Panc1 (cell line): ENCODE measurements around the gene ADAMTSL3. TPM values are rescaled to one million over a fixed set of nuclear protein-coding genes. Genes with fewer than 3 reads are reported as not detected.

Experiments
- ATAC-seq: fragments of 200-7000 bp; cut with Tn5 transposase; 2 replicates; pipeline ENCODE4 v1.9.1; 2020; ENCODE audit warnings: mild to moderate bottlenecking, moderate library complexity
- BruUV-seq: library from RNA; stranded (reverse); fragments of 400-500 nt; replicated peaks from 2 replicates; lab custom pipeline; 2021; lab: Mats Ljungman, UMichigan
- CTCF ChIA-PET: fragments of 300-600 bp; sonication (Branson Sonifier 250); formaldehyde crosslinking; loops from one replicate; lab custom pipeline; 2022; ENCODE audit warnings: antibody characterized with exemption; lab: Charles Lee
- POLR2A ChIA-PET: fragments of 300-600 bp; sonication (Branson Sonifier 250); formaldehyde crosslinking; loops from one replicate; lab custom pipeline; 2022; ENCODE audit warnings: antibody characterized with exemption; lab: Charles Lee
- DNase-seq: peaks from one replicate; pipeline ENCODE4 v3.0.0-alpha.2; 2010; ENCODE audit warnings: low read depth, low spot score
- H3K27ac ChIP-seq: 2 replicates; pipeline ENCODE4 v1.5.1; 2011; ENCODE audit warnings: mild to moderate bottlenecking, low read length, inconsistent platforms
- H3K27me3 ChIP-seq: fragments of 200-500 bp; sonication (Bioruptor generic); 2 replicates; pipeline ENCODE4 v1.6.0; 2014; ENCODE audit warnings: low read length, inconsistent platforms; ENCODE audit not compliant: control insufficient read depth, insufficient read depth
- H3K36me3 ChIP-seq: fragments of 200-500 bp; sonication (Bioruptor generic); 2 replicates; pipeline ENCODE4 v1.5.1; 2014; ENCODE audit warnings: inconsistent platforms, mild to moderate bottlenecking, low read length, moderate library complexity; ENCODE audit not compliant: control insufficient read depth, insufficient read depth
- H3K4me1 ChIP-seq: 2 replicates; pipeline ENCODE4 v1.5.1; 2011; ENCODE audit warnings: inconsistent platforms, mild to moderate bottlenecking, low read length, moderate library complexity; ENCODE audit not compliant: control insufficient read depth, insufficient read depth
- H3K4me3 ChIP-seq, 2 experiments: 2 replicates each; pipeline ENCODE4 v1.5.1; 2011 to 2012; ENCODE audit warnings: low read depth in 2 of 2, low read length in 2 of 2, mild to moderate bottlenecking in 2 of 2, inconsistent platforms in 1 of 2, moderate library complexity in 1 of 2
- H3K9me3 ChIP-seq: fragments of 200-500 bp; sonication (Bioruptor generic); 2 replicates; pipeline ENCODE4 v1.5.1; 2014; ENCODE audit warnings: low read depth, mild to moderate bottlenecking, inconsistent platforms, low read length, moderate library complexity; ENCODE audit not compliant: control insufficient read depth, insufficient read depth
- POLR2AphosphoS5 ChIP-seq: IDR thresholded peaks from 2 replicates; pipeline ENCODE4 v1.6.1; 2012; ENCODE audit warnings: mild to moderate bottlenecking, low read depth, low read length, moderate library complexity
- SIN3A ChIP-seq: IDR thresholded peaks from 2 replicates; pipeline ENCODE4 v1.6.1; 2012; ENCODE audit warnings: low read depth, mild to moderate bottlenecking, low read length, moderate library complexity, borderline replicate concordance; ENCODE audit not compliant: insufficient read depth
- TCF7L2 ChIP-seq: IDR thresholded peaks from 2 replicates; pipeline ENCODE4 v1.6.1; 2011; ENCODE audit warnings: mild to moderate bottlenecking, low read depth, low read length, inconsistent platforms
- in situ Hi-C: cut with HindIII; loops from 2 replicates; pipeline ENCODE4 v1.10.0; 2016; ENCODE audit warnings: low sequenced_read_pairs, low pct_unique_long_range_greater_than_20kb
- intact Hi-C: fragments of 100-400 bp; cut with micrococcal nuclease; formaldehyde crosslinking; loops from one replicate; pipeline ENCODE4 v1.10.0; 2022; ENCODE audit not compliant: unreplicated experiment
- total RNA-seq: library from RNA; stranded (reverse); gene quantifications from one replicate; pipeline ENCODE4 v1.2.1, GENCODE V29; 2021; ENCODE audit not compliant: unreplicated experiment
- TF ChIP-seq, protein P1 (sequence below), 2 experiments: IDR thresholded peaks; 2 replicates each; pipeline ENCODE4 v1.6.1; 2011 to 2012; ENCODE audit warnings: low read depth in 2 of 2, control low read depth in 1 of 2, low read length in 1 of 2, mild to moderate bottlenecking in 1 of 2, moderate library complexity in 1 of 2; ENCODE audit not compliant: insufficient read depth in 1 of 2
- TF ChIP-seq, protein P2 (sequence below): fragments of 450-650 bp; IDR thresholded peaks from 2 replicates; pipeline ENCODE4 v1.5.1; 2017; ENCODE audit warnings: mild to moderate bottlenecking

The ADAMTSL3 gene
- total RNA-seq, 1 experiment from 2014 or later = not detected

DNA sequence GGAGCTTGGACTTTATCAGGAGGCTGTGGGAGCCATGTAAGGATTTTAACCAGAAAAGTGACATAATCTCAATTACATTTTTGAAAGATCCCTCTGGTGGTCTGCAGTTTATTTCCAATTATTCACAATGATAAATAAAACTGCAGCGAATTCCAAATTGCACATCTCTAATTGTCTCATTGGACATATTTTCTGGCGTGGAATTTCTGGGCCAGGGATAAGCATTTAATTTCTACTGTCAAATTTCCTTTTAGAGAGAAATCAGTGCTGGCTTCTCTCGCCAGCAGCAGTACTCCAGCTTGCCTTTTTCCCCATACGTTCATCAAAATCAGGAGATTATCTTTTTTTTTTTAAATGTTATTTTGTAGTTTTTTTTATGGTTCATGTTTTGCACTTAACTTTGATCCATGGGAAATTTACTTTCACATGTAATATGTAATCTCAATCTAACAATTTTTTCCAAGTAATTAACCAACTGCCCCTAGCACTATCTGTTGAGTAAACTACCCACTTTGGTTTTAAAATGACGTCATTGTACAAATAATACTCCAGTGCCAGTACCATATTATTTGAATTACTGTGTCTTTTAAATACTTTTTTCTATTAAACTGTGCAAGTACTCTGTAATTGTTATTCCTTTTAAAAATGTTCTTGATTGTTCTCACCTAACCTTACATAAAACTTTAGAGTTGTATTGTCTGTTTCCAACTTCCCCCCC lies 251.8 kb downstream of the ADAMTSL3 start:
- H3K9me3 ChIP-seq = no peaks in the 10 kb centered on the region

DNA sequence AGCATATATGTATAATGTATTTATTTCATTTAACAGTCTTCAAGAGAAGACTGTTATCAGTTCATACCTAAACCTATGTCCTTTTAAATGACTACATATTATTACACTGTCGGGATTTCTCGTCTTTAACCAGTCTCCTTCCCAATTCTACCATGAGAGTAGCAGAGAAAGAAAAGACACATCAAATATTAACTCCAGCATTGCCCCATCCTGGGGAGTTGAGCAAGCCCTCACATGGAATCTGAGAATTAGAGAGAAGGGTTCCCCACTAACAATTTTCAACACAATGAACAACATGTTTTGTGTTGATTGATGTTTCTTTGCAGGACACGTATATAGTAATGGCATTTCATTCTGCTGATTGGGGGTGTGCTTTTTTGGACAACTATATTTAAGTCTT lies 257.4 kb downstream of the ADAMTSL3 start:
- H3K4me3 ChIP-seq = no peak overlapping the region
- in situ Hi-C loops = no loop called here
- TF ChIP-seq TCF7L2 = no peak
- TF ChIP-seq, protein P1, sequence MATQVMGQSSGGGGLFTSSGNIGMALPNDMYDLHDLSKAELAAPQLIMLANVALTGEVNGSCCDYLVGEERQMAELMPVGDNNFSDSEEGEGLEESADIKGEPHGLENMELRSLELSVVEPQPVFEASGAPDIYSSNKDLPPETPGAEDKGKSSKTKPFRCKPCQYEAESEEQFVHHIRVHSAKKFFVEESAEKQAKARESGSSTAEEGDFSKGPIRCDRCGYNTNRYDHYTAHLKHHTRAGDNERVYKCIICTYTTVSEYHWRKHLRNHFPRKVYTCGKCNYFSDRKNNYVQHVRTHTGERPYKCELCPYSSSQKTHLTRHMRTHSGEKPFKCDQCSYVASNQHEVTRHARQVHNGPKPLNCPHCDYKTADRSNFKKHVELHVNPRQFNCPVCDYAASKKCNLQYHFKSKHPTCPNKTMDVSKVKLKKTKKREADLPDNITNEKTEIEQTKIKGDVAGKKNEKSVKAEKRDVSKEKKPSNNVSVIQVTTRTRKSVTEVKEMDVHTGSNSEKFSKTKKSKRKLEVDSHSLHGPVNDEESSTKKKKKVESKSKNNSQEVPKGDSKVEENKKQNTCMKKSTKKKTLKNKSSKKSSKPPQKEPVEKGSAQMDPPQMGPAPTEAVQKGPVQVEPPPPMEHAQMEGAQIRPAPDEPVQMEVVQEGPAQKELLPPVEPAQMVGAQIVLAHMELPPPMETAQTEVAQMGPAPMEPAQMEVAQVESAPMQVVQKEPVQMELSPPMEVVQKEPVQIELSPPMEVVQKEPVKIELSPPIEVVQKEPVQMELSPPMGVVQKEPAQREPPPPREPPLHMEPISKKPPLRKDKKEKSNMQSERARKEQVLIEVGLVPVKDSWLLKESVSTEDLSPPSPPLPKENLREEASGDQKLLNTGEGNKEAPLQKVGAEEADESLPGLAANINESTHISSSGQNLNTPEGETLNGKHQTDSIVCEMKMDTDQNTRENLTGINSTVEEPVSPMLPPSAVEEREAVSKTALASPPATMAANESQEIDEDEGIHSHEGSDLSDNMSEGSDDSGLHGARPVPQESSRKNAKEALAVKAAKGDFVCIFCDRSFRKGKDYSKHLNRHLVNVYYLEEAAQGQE (IDR thresholded peaks at IDR 0.05; ENCODE audit: insufficient read depth in 1 of 2, low read depth in 2 of 2, low read length in 1 of 2) = no peak
- TF ChIP-seq, protein P2, sequence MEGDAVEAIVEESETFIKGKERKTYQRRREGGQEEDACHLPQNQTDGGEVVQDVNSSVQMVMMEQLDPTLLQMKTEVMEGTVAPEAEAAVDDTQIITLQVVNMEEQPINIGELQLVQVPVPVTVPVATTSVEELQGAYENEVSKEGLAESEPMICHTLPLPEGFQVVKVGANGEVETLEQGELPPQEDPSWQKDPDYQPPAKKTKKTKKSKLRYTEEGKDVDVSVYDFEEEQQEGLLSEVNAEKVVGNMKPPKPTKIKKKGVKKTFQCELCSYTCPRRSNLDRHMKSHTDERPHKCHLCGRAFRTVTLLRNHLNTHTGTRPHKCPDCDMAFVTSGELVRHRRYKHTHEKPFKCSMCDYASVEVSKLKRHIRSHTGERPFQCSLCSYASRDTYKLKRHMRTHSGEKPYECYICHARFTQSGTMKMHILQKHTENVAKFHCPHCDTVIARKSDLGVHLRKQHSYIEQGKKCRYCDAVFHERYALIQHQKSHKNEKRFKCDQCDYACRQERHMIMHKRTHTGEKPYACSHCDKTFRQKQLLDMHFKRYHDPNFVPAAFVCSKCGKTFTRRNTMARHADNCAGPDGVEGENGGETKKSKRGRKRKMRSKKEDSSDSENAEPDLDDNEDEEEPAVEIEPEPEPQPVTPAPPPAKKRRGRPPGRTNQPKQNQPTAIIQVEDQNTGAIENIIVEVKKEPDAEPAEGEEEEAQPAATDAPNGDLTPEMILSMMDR = no peak
- TF ChIP-seq SIN3A = no peak
- TF ChIP-seq POLR2AphosphoS5 = no peak
- DNase-seq (no peak), ATAC-seq (no peak)
- no peaks in the 10 kb centered on the region for H3K27me3 ChIP-seq
- no peak overlapping the region for H3K27ac ChIP-seq
- H3K9me3 ChIP-seq = no peaks in the 10 kb centered on the region
- intact Hi-C loops = no loop called here
- no peaks in the 10 kb centered on the region for H3K4me1 ChIP-seq
- no TSS peak for BruUV-seq
- no peaks in the 10 kb centered on the region for H3K36me3 ChIP-seq
- CTCF ChIA-PET = no interaction called here
- POLR2A ChIA-PET = no interaction called here

More for the DNA sequence above, 251.8 kb downstream of the ADAMTSL3 start:
- intact Hi-C loops (no loop called here), in situ Hi-C loops (no loop called here)
- TF ChIP-seq TCF7L2 = no peak
- no peak for TF ChIP-seq POLR2AphosphoS5
- TF ChIP-seq, protein P2 = no peak
- TF ChIP-seq SIN3A = no peak
- TF ChIP-seq, protein P1 (IDR thresholded peaks at IDR 0.05; ENCODE audit: insufficient read depth in 1 of 2, low read depth in 2 of 2, low read length in 1 of 2) = no peak
- ATAC-seq (no peak), DNase-seq (no peak)
- ChIA-PET CTCF (no interaction called here), POLR2A (no interaction called here)
- Histone ChIP-seq H3K36me3 (no peaks in the 10 kb centered on the region), H3K27me3 (no peaks in the 10 kb centered on the region), H3K27ac (no peak overlapping the region), H3K4me1 (no peaks in the 10 kb centered on the region), H3K4me3 (no peak overlapping the region)
- BruUV-seq = no TSS peak
